Stimulated activated CD8-positive, alpha-beta memory T cell treated with anti-CD3 and anti-CD28 coated beads, Interleukin-15, amount 100 ng/mL, for 48 hours (primary cell): ENCODE data around the gene CCDC74A.
"Not testable (repeated sequence)": the region's sequence is repeated elsewhere in the genome, so short reads cannot be mapped to it uniquely, and the experiment has no call there.

Experiments used
- DNase-seq, 2 donors: peaks; one replicate each; pipeline ENCODE4 v3.0.0-alpha.2; 2020; ENCODE audit warnings: low read depth in 2 of 2

Gene CCDC74A

GRCh38 chr2:131528981-131529863 lies 1.5 kb downstream of the CCDC74A start:
- not testable (repeated sequence) for DNase-seq

GRCh38 chr2:131529864-131530445 lies 2.3 kb downstream of the CCDC74A start:
- not testable (repeated sequence) for DNase-seq

GRCh38 chr2:131530626-131531344 lies 3.1 kb downstream of the CCDC74A start:
- not testable (repeated sequence) for DNase-seq

GRCh38 chr2:131531547-131532185 lies 4.0 kb downstream of the CCDC74A start:
- DNase-seq = not testable (repeated sequence)

GRCh38 chr2:131532723-131533608 lies 5.3 kb downstream of the CCDC74A start:
- not testable (repeated sequence) for DNase-seq

GRCh38 chr2:131533609-131534316 lies 6.1 kb downstream of the CCDC74A start:
- DNase-seq = not testable (repeated sequence)

GRCh38 chr2:131534317-131534672 lies 6.6 kb downstream of the CCDC74A start:
- DNase-seq = not testable (repeated sequence)

- not testable (repeated sequence) for DNase-seq
Observed at GRCh38 chr2:131534965-131535364, 7.3 kb downstream of the CCDC74A start.

GRCh38 chr2:131535526-131535925 lies 7.8 kb downstream of the CCDC74A start:
- DNase-seq = no peak

GRCh38 chr2:131535951-131536826 lies 8.5 kb downstream of the CCDC74A start:
- DNase-seq = not testable (repeated sequence)

- DNase-seq = not testable (repeated sequence)
Observed at GRCh38 chr2:131536841-131537240, 9.2 kb downstream of the CCDC74A start.

- DNase-seq = not testable (repeated sequence)
Observed at GRCh38 chr2:131538856-131539255, 11.2 kb downstream of the CCDC74A start.

GRCh38 chr2:131542438-131543384 lies 15.0 kb downstream of the CCDC74A start:
- DNase-seq = no peak

- DNase-seq = no peak
Observed at GRCh38 chr2:131543385-131543891, 15.8 kb downstream of the CCDC74A start.

GRCh38 chr2:131544006-131544812 lies 16.5 kb downstream of the CCDC74A start:
- DNase-seq = not testable (repeated sequence)

- DNase-seq = not testable (repeated sequence)
Observed at GRCh38 chr2:131544813-131545165, 17.1 kb downstream of the CCDC74A start.

GRCh38 chr2:131552871-131553270 lies 25.2 kb downstream of the CCDC74A start:
- no peak for DNase-seq
